ENCODE measurements around the gene CNR1.
"Not testable (repeated sequence)": the region's sequence is repeated elsewhere in the genome, so short reads cannot be mapped to it uniquely, and the experiment has no call there.

CNR1 gene

DNA sequence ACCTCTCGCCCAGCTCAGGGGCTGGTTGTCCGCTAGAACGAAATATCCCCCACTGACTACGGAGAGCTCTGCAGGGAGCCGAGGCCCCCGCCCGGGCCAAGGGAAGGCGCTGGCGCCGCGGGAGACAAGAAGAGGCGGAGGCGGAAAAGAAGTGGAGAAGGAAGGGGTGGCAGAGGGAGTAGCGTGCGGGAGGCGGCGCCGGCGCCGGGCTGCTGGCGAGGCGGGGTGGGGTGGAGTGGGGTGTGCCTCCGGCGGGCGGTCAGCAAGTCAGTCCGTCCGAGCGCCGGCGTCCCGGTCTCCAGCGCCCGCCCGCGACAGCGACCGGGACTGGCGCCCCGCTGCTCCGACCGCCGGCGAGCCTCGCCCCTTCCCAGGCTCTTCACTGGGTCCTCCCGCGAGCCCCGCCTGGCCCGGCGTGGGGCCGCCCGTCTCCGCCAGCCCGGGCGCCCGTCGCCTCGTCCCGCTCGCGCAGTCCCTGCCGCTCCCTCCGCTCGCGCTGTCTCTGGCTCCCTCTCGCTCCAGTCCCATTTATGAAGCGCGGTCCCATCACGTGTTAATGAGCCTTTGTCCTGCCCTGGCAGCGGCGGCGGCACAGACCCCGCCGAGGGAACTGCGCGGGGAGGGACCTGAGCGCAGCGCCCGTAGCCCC lies at the start of gene CNR1:
Gene CNR1, minus strand, starts transcription at position 504 of the 649 bp plus-strand sequence. CDS start 21,073 bp downstream, outside the sequence.
- FAIRE-seq = no peak
- no peak for TF ChIP-seq POLR2A (IDR thresholded peaks at IDR 0.05; ENCODE audit: low read depth, low read length)
- DNase-seq (ENCODE audit: insufficient read length, low spot score) = no peak

GRCh38 chr6:88211446-88211845 lies 45.3 kb upstream of the CNR1 start:
- FAIRE-seq (no peak), DNase-seq (ENCODE audit: insufficient read length, low spot score) (no peak)
- no peak for TF ChIP-seq POLR2A (IDR thresholded peaks at IDR 0.05; ENCODE audit: low read depth, low read length)

DNA sequence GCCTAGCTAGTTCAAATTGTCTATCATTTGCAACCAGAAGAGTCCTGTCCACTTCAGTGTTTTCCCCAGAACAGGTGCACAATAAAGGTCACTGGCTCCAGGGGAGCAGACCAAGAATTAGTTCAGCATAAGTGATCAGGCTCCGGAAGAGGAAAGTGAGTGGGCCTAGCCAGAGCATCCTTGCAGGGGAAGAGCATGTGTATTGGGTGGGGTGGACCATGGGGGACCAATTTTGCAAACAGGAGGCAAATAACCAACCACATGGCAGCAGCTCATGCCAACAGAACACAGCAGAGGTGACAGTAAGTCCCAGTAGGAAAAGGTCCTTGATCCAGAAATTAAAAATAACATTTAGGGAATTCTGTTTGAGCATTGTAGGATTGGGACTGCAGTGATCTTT lies 43.2 kb upstream of the CNR1 start:
- FAIRE-seq (no peak), DNase-seq (ENCODE audit: insufficient read length, low spot score) (no peak)
- TF ChIP-seq POLR2A (IDR thresholded peaks at IDR 0.05; ENCODE audit: low read depth, low read length) = no peak

GRCh38 chr6:88208726-88209125 lies 42.6 kb upstream of the CNR1 start:
- no peak for TF ChIP-seq POLR2A (IDR thresholded peaks at IDR 0.05; ENCODE audit: low read depth, low read length)
- no peak for DNase-seq (ENCODE audit: insufficient read length, low spot score)
- FAIRE-seq = no peak

DNA sequence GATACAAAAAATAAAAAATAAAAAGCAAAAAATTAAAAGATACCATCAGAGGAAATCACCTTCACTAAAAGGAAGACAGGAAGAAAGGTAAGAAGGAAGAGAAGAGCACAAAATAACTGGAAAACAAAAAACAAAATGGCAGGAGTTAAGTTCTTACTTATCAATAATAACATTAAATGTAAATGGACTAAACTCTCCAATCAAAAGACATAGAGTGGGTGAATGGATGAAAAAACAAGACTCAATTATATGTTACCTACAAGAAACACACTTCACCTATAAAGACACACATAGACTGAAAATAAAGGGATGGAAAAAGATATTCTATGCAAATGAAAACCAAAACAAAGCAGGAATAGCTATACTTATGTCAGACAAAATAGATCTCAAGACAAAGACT lies 35.6 kb upstream of the CNR1 start:
- not testable (repeated sequence) for DNase-seq (ENCODE audit: insufficient read length, low spot score); FAIRE-seq

DNA sequence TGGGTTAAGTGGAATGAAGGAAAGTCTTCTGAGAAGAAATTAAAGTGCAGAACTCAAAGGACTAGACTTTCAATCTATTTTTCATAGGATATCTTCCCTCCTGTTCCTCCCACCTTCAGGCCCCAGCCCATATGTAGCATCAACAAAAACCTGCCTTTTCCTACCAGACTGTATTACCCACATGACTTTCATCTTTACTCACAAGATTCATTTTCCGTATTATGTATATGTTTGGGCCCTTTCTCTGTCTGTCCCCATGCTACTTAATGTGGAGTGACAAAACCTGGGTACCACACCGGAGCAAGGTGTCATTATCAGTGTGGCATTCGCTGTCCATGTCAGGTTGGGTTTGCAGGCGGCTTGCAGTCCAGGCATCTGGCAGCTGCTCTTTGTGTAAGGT lies 18.8 kb upstream of the CNR1 start:
- DNase-seq (ENCODE audit: insufficient read length, low spot score) = no peak
- no peak for FAIRE-seq
- TF ChIP-seq POLR2A (IDR thresholded peaks at IDR 0.05; ENCODE audit: low read depth, low read length) = no peak

- TF ChIP-seq POLR2A (IDR thresholded peaks at IDR 0.05; ENCODE audit: low read depth, low read length) = no peak
- DNase-seq (ENCODE audit: insufficient read length, low spot score) (no peak), FAIRE-seq (no peak)
These were observed 17.3 kb upstream of the CNR1 start for GRCh38 chr6:88183471-88183870.

- TF ChIP-seq POLR2A (IDR thresholded peaks at IDR 0.05; ENCODE audit: low read depth, low read length) = no peak
- DNase-seq (ENCODE audit: insufficient read length, low spot score) (no peak), FAIRE-seq (no peak)
These were observed 13.5 kb upstream of the CNR1 start for GRCh38 chr6:88179692-88180091.

- TF ChIP-seq POLR2A (IDR thresholded peaks at IDR 0.05; ENCODE audit: low read depth, low read length) = no peak
- DNase-seq (ENCODE audit: insufficient read length, low spot score) = no peak
- FAIRE-seq = no peak
These were observed 11.9 kb upstream of the CNR1 start for GRCh38 chr6:88177961-88178464.

GRCh38 chr6:88174906-88175305 lies 8.8 kb upstream of the CNR1 start:
- FAIRE-seq (no peak), DNase-seq (ENCODE audit: insufficient read length, low spot score) (no peak)
- TF ChIP-seq POLR2A (IDR thresholded peaks at IDR 0.05; ENCODE audit: low read depth, low read length) = no peak

DNA sequence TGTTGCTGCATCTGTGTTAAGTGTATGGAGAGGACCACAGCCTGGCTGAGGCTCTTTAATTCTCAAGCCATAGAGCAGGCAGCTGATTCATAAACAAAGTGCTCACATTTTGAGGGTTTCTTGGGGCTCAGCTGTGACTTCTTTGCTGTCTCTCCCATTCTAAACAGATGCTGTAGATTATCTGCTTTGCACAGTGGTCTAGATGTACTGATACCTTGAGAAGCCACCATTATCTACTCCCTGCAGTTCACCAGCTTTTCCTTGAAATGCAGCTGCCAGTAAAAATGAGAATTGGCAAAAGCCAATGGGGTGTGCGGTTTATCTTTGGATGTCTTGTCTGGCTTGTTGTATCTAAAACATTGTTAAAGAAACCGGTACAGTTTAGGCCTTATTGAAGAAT lies 5.2 kb upstream of the CNR1 start:
- FAIRE-seq = no peak
- DNase-seq (ENCODE audit: insufficient read length, low spot score) = no peak
- TF ChIP-seq POLR2A (IDR thresholded peaks at IDR 0.05; ENCODE audit: low read depth, low read length) = no peak

DNA sequence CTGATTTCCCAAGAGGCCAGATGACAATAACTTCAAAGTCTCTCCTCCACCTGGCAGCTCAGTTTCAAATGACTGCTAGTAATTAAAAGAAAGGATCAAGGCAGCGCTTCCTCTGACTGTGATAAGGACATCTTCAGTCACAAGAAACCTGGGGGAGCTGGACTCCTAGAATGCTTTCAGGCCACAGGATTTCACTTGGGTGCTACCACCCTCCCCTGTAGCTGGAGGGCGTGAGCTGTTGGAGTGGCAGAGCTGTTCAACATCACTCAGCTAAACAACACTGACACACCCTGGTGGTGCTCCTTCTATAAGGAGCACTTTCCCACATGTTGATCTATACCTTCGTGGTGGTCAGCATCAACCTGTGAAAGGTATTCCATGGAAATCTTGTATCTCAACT lies 2.2 kb upstream of the CNR1 start:
- DNase-seq (ENCODE audit: insufficient read length, low spot score) (no peak), FAIRE-seq (no peak)
- TF ChIP-seq POLR2A (IDR thresholded peaks at IDR 0.05; ENCODE audit: low read depth, low read length) = no peak

GRCh38 chr6:88167352-88167937 lies 1.3 kb upstream of the CNR1 start:
- no peak for FAIRE-seq
- TF ChIP-seq POLR2A (IDR thresholded peaks at IDR 0.05; ENCODE audit: low read depth, low read length) = no peak
- DNase-seq (ENCODE audit: insufficient read length, low spot score) = no peak

- no peak for DNase-seq (ENCODE audit: insufficient read length, low spot score)
- no peak for TF ChIP-seq POLR2A (IDR thresholded peaks at IDR 0.05; ENCODE audit: low read depth, low read length)
- FAIRE-seq = no peak
These were observed 575 bp upstream of the CNR1 start for GRCh38 chr6:88166493-88167351.
